Fibroblast of lung (primary cell): ENCODE results near the gene JPT1.

ENCODE experiments used
- EZH2 ChIP-seq: IDR thresholded peaks from 2 replicates; pipeline ENCODE4 v1.5.1; 2012; ENCODE audit warnings: low read length, control low read depth, mild to moderate bottlenecking; ENCODE audit errors: missing control alignments
- TF ChIP-seq, protein P1 (sequence below), 2 donors: IDR thresholded peaks in 1 of 2; conservative IDR thresholded peaks in 1 of 2; 1 replicate in 1 of 2; 2 replicates in 1 of 2; pipeline ENCODE4 v1.5.1; 2011 to 2012; ENCODE audit warnings: low read length in 2 of 2, control low read depth in 1 of 2, inconsistent platforms in 1 of 2, low read depth in 1 of 2, mild to moderate bottlenecking in 1 of 2

DNA sequence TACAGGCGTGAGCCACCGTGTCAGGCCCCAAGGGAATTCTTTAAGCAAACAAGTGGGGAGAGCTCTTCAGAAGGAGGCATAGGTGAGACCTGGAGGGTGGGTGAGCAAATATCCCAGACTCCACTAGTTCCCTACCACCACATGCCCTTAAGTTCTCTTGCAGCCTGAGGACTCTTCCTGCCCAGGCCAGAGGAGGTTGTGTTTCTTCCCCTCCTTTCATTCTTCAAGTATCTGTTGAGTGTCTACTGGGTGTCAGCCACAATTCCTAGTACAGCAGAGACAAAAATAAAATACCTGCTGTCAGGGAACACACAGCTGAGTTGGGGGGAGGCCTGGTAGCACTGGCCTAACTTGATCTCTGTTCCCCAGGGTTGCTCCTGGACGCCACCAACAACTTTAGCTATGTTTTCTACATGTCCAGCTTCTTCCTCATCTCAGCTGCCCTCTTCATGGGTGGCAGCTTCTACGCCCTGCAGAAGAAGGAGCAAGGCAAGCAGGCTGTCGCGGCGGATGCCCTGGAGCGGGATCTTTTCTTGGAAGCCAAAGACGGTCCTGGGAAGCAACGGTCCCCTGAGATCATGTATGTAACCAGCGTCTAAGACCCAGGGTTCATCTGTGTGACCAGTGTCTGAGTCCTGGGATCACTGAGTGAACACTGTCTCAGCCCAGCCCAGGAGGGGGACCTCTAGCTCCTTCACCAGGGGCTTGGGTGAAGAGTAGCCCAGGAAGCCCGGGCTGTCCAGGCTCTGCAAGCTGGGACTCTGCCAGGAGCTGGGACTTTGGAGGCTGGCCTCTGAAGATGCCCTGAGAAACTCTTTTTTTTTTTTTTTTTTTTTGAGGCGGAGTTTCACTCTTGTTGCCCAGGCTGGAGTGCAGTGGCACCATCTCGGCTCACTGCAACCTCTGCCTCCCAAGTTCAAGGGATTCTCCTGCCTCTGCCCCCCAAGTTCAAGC, 50.4 kb downstream of the JPT1 start:
- TF ChIP-seq, protein P1, sequence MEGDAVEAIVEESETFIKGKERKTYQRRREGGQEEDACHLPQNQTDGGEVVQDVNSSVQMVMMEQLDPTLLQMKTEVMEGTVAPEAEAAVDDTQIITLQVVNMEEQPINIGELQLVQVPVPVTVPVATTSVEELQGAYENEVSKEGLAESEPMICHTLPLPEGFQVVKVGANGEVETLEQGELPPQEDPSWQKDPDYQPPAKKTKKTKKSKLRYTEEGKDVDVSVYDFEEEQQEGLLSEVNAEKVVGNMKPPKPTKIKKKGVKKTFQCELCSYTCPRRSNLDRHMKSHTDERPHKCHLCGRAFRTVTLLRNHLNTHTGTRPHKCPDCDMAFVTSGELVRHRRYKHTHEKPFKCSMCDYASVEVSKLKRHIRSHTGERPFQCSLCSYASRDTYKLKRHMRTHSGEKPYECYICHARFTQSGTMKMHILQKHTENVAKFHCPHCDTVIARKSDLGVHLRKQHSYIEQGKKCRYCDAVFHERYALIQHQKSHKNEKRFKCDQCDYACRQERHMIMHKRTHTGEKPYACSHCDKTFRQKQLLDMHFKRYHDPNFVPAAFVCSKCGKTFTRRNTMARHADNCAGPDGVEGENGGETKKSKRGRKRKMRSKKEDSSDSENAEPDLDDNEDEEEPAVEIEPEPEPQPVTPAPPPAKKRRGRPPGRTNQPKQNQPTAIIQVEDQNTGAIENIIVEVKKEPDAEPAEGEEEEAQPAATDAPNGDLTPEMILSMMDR (conservative IDR thresholded peaks at IDR 0.05 in 1 of 2, IDR thresholded peaks at IDR 0.05 in 1 of 2; ENCODE audit: low read depth in 1 of 2, low read length in 2 of 2) = no peak
- TF ChIP-seq EZH2 = no peak
